C4-2B (cell line): Measurements from ENCODE around the gene SLC6A12.

Source experiments
- ZFX ChIP-seq: fragments of 450-650 bp; IDR thresholded peaks from 2 replicates; pipeline ENCODE4 v1.6.1; 2017
- TF ChIP-seq, protein P1 (sequence below): fragments of 450-650 bp; conservative IDR thresholded peaks from 2 replicates; pipeline ENCODE4 v1.5.1; 2017; ENCODE audit warnings: mild to moderate bottlenecking

DNA sequence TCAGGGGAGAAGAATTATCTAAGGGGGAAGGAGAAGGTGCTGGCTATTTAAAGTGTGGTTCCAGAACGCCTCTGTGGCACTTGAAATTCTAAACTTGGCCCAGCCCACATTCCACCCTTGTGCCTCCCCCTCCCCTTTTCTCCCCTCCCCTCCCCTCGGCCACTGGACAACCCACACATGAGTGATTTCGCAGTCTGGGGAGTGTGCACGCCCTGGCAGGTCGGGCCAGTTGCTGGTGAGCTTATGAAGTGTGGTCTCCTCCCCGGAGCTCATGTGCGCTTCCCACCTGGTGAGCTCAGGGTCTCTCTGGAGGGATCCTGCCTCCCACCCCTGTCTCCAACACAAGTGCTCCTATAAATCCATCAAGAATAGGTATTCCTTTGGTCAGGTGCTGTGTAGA lies 48.9 kb upstream of the SLC6A12 start, which contains the start of gene SLC6A13:
- TF ChIP-seq, protein P1, sequence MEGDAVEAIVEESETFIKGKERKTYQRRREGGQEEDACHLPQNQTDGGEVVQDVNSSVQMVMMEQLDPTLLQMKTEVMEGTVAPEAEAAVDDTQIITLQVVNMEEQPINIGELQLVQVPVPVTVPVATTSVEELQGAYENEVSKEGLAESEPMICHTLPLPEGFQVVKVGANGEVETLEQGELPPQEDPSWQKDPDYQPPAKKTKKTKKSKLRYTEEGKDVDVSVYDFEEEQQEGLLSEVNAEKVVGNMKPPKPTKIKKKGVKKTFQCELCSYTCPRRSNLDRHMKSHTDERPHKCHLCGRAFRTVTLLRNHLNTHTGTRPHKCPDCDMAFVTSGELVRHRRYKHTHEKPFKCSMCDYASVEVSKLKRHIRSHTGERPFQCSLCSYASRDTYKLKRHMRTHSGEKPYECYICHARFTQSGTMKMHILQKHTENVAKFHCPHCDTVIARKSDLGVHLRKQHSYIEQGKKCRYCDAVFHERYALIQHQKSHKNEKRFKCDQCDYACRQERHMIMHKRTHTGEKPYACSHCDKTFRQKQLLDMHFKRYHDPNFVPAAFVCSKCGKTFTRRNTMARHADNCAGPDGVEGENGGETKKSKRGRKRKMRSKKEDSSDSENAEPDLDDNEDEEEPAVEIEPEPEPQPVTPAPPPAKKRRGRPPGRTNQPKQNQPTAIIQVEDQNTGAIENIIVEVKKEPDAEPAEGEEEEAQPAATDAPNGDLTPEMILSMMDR = no peak
- TF ChIP-seq ZFX = no peak
